Measurements from ENCODE around the gene ELMOD3. TPM values are rescaled to one million over a fixed set of nuclear protein-coding genes. Genes with fewer than 3 reads are reported as not detected.

ELMOD3 gene
- total RNA-seq, 4 donors from 2014 or later = 23.4 to 34.5 (median 31.4) TPM

GRCh38 chr2:85383850-85384249, 29.3 kb downstream of the ELMOD3 start:
- DNase-seq = no peak
- WGBS, 2 donors = 89 to 91% methylated on average over 4 of the region's 4 CpGs
- Histone ChIP-seq H3K27ac (peak overlapping the region; percentile 79), H3K9me3 (no peaks in the 10 kb centered on the region), H3K27me3 (no peaks in the 10 kb centered on the region), H3K4me1 (peaks cover 11 to 21% of the 10 kb centered on the region in 2 donors), H3K4me3 (replicated peaks in 1 of 3) (no peak overlapping the region), H3K36me3 (peaks cover 0 to 5% of the 10 kb centered on the region in 2 donors)
- TF ChIP-seq POLR2A (IDR thresholded peaks at IDR 0.05) (no peak), CTCF (IDR thresholded peaks at IDR 0.05) (no peak)
- intact Hi-C loops (cut with DNase I) = no loop called here

GRCh38 chr2:85385746-85386145, 31.2 kb downstream of the ELMOD3 start:
- H3K4me3 ChIP-seq (replicated peaks in 1 of 3) = no peak overlapping the region
- TF ChIP-seq POLR2A (IDR thresholded peaks at IDR 0.05) (no peak), CTCF (IDR thresholded peaks at IDR 0.05) (no peak)
- intact Hi-C loops (cut with DNase I) = no loop called here
- no peaks in the 10 kb centered on the region for H3K9me3 ChIP-seq
- WGBS, 2 donors = 87 to 91% methylated on average over 2 of the region's 2 CpGs
- H3K4me1 ChIP-seq = peaks cover 11 to 21% of the 10 kb centered on the region in 2 donors
- H3K27ac ChIP-seq = no peak overlapping the region
- H3K27me3 ChIP-seq = no peaks in the 10 kb centered on the region
- DNase-seq = no peak
- H3K36me3 ChIP-seq = peaks cover 5 to 6% of the 10 kb centered on the region in 2 donors

GRCh38 chr2:85387754-85388153, 33.2 kb downstream of the ELMOD3 start:
- Histone ChIP-seq H3K9me3 (no peaks in the 10 kb centered on the region), H3K4me3 (replicated peaks in 1 of 3) (no peak overlapping the region), H3K36me3 (peaks cover 5 to 9% of the 10 kb centered on the region in 2 donors), H3K27me3 (no peaks in the 10 kb centered on the region), H3K27ac (peak overlapping the region in 1 of 3 donors; percentile 23), H3K4me1 (peaks cover 7 to 20% of the 10 kb centered on the region in 2 donors)
- intact Hi-C loops (cut with DNase I) = no loop called here
- 78 to 91% methylated on average over 2 of the region's 2 CpGs for WGBS, 2 donors
- TF ChIP-seq POLR2A (IDR thresholded peaks at IDR 0.05) = no peak
- TF ChIP-seq CTCF (IDR thresholded peaks at IDR 0.05) = no peak
- DNase-seq = no peak

- peaks cover 3 to 17% of the 10 kb centered on the region in 2 donors for H3K4me1 ChIP-seq
- 85 to 95% methylated on average over 9 of the region's 9 CpGs for WGBS, 2 donors
- H3K4me3 ChIP-seq (replicated peaks in 1 of 3) = no peak overlapping the region
- intact Hi-C loops (cut with DNase I) = no loop called here
- DNase-seq = no peak
- TF ChIP-seq POLR2A (IDR thresholded peaks at IDR 0.05) = no peak
- no peak for TF ChIP-seq CTCF (IDR thresholded peaks at IDR 0.05)
- H3K27ac ChIP-seq = peak overlapping the region in 1 of 3 donors; percentile 23
- no peaks in the 10 kb centered on the region for H3K9me3 ChIP-seq
- H3K36me3 ChIP-seq = peaks cover 5 to 11% of the 10 kb centered on the region in 2 donors
- H3K27me3 ChIP-seq = no peaks in the 10 kb centered on the region
Observed at GRCh38 chr2:85388878-85389538, 34.4 kb downstream of the ELMOD3 start.

- peaks cover 5 to 15% of the 10 kb centered on the region in 2 donors for H3K36me3 ChIP-seq
- H3K27me3 ChIP-seq = no peaks in the 10 kb centered on the region
- H3K9me3 ChIP-seq = no peaks in the 10 kb centered on the region
- WGBS, 2 donors = 71 to 86% methylated on average over 5 to 9 of the region's 11 CpGs
- peaks cover 20 to 35% of the 10 kb centered on the region in 2 donors for H3K4me1 ChIP-seq
- TF ChIP-seq CTCF (IDR thresholded peaks at IDR 0.05) (peak in 5 of 6 experiments; percentile 35 to 72 (median 58)), POLR2A (IDR thresholded peaks at IDR 0.05) (no peak)
- peak overlapping the region in 1 of 3 donors; percentile 8 for H3K27ac ChIP-seq
- DNase-seq = peak; percentile 65 to 69
- no peak overlapping the region for H3K4me3 ChIP-seq (replicated peaks in 1 of 3)
- intact Hi-C loops (cut with DNase I) = no loop called here
Observed at GRCh38 chr2:85390941-85391669, 36.5 kb downstream of the ELMOD3 start.
